ENCODE measurements around the gene DNAAF3. TPM values are rescaled to one million over a fixed set of nuclear protein-coding genes. Genes with fewer than 3 reads are reported as not detected.
A peak's percentile ranks its signal among the peaks of the same experiment; 100 is the strongest.

Gene DNAAF3
- total and polyA plus RNA-seq, 4 donors: 10.9 to 52.3 (median 13.7) TPM

GRCh38 chr19:55112246-55112776, 54.1 kb downstream of the DNAAF3 start:
- TF ChIP-seq, protein P1, sequence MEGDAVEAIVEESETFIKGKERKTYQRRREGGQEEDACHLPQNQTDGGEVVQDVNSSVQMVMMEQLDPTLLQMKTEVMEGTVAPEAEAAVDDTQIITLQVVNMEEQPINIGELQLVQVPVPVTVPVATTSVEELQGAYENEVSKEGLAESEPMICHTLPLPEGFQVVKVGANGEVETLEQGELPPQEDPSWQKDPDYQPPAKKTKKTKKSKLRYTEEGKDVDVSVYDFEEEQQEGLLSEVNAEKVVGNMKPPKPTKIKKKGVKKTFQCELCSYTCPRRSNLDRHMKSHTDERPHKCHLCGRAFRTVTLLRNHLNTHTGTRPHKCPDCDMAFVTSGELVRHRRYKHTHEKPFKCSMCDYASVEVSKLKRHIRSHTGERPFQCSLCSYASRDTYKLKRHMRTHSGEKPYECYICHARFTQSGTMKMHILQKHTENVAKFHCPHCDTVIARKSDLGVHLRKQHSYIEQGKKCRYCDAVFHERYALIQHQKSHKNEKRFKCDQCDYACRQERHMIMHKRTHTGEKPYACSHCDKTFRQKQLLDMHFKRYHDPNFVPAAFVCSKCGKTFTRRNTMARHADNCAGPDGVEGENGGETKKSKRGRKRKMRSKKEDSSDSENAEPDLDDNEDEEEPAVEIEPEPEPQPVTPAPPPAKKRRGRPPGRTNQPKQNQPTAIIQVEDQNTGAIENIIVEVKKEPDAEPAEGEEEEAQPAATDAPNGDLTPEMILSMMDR (IDR thresholded peaks at IDR 0.05; ENCODE audit: control extremely low read depth, extremely low read depth): no peak
- H3K4me1 ChIP-seq (ENCODE audit: control insufficient read depth in 5 of 5, insufficient read depth in 5 of 5, low read length in 5 of 5): peaks cover 10 to 25% (median 19%) of the 10 kb centered on the region in 5 donors

DNA sequence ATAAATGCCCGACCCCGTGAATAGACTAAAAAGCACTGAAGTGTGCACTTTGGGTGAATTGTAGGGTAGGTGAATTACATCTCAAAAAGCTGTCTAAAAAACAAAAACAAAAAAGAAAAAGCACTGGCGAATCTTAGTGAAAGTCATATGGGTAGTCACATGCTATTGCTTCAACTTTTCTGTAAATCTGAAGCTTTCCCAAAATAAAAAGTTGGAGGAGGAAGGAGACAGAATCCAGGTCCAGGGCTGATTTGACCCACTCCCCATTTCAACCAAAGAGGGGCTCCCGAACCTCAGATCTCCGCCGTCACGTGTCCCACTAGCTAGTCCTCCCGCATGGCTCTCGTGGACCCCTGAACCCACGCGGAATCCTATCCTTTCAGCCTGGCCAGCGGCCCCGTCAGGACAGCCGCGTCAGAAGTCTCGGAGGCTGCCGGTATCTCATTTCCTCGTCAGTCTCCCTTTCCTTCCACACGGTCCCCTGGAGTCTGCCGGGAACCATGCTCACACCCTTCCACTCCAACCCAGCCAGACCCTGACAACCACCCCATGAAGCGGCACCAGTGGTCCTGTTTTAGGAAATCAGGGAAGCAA, 55.1 kb downstream of the DNAAF3 start:
- Histone ChIP-seq H3K9ac (ENCODE audit: insufficient read depth in 1 of 2, low read length in 2 of 2) (no peak overlapping the region), H3K4me3 (no peak overlapping the region), H3K27me3 (ENCODE audit: control insufficient read depth in 3 of 3, insufficient read depth in 3 of 3, low read length in 2 of 3) (no peaks in the 10 kb centered on the region), H3K9me3 (ENCODE audit: control insufficient read depth in 4 of 4, insufficient read depth in 3 of 4, low read length in 3 of 4) (no peaks in the 10 kb centered on the region), H3K4me1 (ENCODE audit: control insufficient read depth in 5 of 5, insufficient read depth in 5 of 5, low read length in 5 of 5) (peaks cover 10 to 22% (median 19%) of the 10 kb centered on the region in 5 donors), H3K27ac (ENCODE audit: low read depth in 1 of 2, low read length in 1 of 2) (peak overlapping the region; percentile 0 to 4), H3K36me3 (ENCODE audit: control insufficient read depth in 4 of 4, insufficient read depth in 4 of 4, low read length in 4 of 4) (peaks cover 0 to 25% (median 5%) of the 10 kb centered on the region in 4 donors)
- DNase-seq (no peak), ATAC-seq (ENCODE audit: insufficient read depth, low FRiP score) (no peak)
- 82 to 91% methylated on average over 21 of the region's 21 CpGs for WGBS, 2 donors
- TF ChIP-seq, protein P1 (IDR thresholded peaks at IDR 0.05; ENCODE audit: control extremely low read depth, extremely low read depth): no peak

More at GRCh38 chr19:55112246-55112776, 54.1 kb downstream of the DNAAF3 start:
- no peaks in the 10 kb centered on the region for H3K9me3 ChIP-seq (ENCODE audit: control insufficient read depth in 4 of 4, insufficient read depth in 3 of 4, low read length in 3 of 4)
- H3K36me3 ChIP-seq (ENCODE audit: control insufficient read depth in 4 of 4, insufficient read depth in 4 of 4, low read length in 4 of 4): peaks cover 0 to 22% (median 5%) of the 10 kb centered on the region in 4 donors
- no peak overlapping the region for H3K4me3 ChIP-seq
- ATAC-seq (ENCODE audit: insufficient read depth, low FRiP score) (no peak), DNase-seq (no peak)
- WGBS, 2 donors: 93 to 98% methylated on average over 25 of the region's 25 CpGs
- peak overlapping the region; percentile 78 to 93 for H3K27ac ChIP-seq (ENCODE audit: low read depth in 1 of 2, low read length in 1 of 2)
- no peaks in the 10 kb centered on the region for H3K27me3 ChIP-seq (ENCODE audit: control insufficient read depth in 3 of 3, insufficient read depth in 3 of 3, low read length in 2 of 3)
- no peak overlapping the region for H3K9ac ChIP-seq (ENCODE audit: insufficient read depth in 1 of 2, low read length in 2 of 2)

- H3K27ac ChIP-seq (ENCODE audit: low read depth in 1 of 2, low read length in 1 of 2): no peak overlapping the region
- TF ChIP-seq, protein P1 (IDR thresholded peaks at IDR 0.05; ENCODE audit: control extremely low read depth, extremely low read depth): no peak
- H3K9me3 ChIP-seq (ENCODE audit: control insufficient read depth in 4 of 4, insufficient read depth in 3 of 4, low read length in 3 of 4): no peaks in the 10 kb centered on the region
- H3K27me3 ChIP-seq (ENCODE audit: control insufficient read depth in 3 of 3, insufficient read depth in 3 of 3, low read length in 2 of 3): no peaks in the 10 kb centered on the region
- no peak overlapping the region for H3K4me3 ChIP-seq
- DNase-seq: no peak
- 89 to 96% methylated on average over 20 of the region's 20 CpGs for WGBS, 2 donors
- H3K36me3 ChIP-seq (ENCODE audit: control insufficient read depth in 4 of 4, insufficient read depth in 4 of 4, low read length in 4 of 4): peaks cover 0 to 28% (median 5%) of the 10 kb centered on the region in 4 donors
- no peak overlapping the region for H3K9ac ChIP-seq (ENCODE audit: insufficient read depth in 1 of 2, low read length in 2 of 2)
- H3K4me1 ChIP-seq (ENCODE audit: control insufficient read depth in 5 of 5, insufficient read depth in 5 of 5, low read length in 5 of 5): peaks cover 2 to 14% (median 10%) of the 10 kb centered on the region in 5 donors
- no peak for ATAC-seq (ENCODE audit: insufficient read depth, low FRiP score)
Observed at GRCh38 chr19:55109527-55110291, 56.7 kb downstream of the DNAAF3 start.

Small RNA genes within 50 kb of the gene (small RNA-seq; reads per million reads assigned to genes)
- gene MIR7975 (ENCODE audit: low replicate concordance) (not detected), gene RF01210 (ENCODE audit: low replicate concordance) (not detected)

Other genes starting within 250 kb of the DNAAF3 start
- gene NLRP7, start 219.1 kb downstream of the DNAAF3 start, total RNA-seq: not detected
- under 1 TPM in 1 of 2 donors, not detected in 1; 0.06 TPM for gene NLRP7, start 219.1 kb downstream of the DNAAF3 start, polyA plus RNA-seq
- gene NLRP2, start 200.2 kb downstream of the DNAAF3 start, total RNA-seq: 10 to 100 TPM; 10.5 to 41.6 TPM
- 10 to 100 TPM in 1 of 2 donors, 1 to 10 TPM in 1; 7.7 to 13.5 TPM for gene NLRP2, start 200.2 kb downstream of the DNAAF3 start, polyA plus RNA-seq
- gene GP6, start 128.3 kb downstream of the DNAAF3 start, total RNA-seq: under 1 TPM; 0.28 to 0.52 TPM
- gene GP6, start 128.3 kb downstream of the DNAAF3 start, polyA plus RNA-seq: 1 to 10 TPM in 1 of 2 donors, under 1 TPM in 1; 0.28 to 1.5 TPM
- 10 to 100 TPM; 17.5 to 30.5 TPM for gene RDH13, start 103.5 kb downstream of the DNAAF3 start, total RNA-seq
- 10 to 100 TPM in 1 of 2 donors, 1 to 10 TPM in 1; 9.2 to 19.7 TPM for gene RDH13, start 103.5 kb downstream of the DNAAF3 start, polyA plus RNA-seq
- 10 to 100 TPM; 19.5 to 49.0 TPM for gene EPS8L1, start 90.7 kb downstream of the DNAAF3 start, total RNA-seq
- gene EPS8L1, start 90.7 kb downstream of the DNAAF3 start, polyA plus RNA-seq: 10 to 100 TPM; 24.6 to 61.8 TPM
- gene PPP1R12C, start 49.0 kb downstream of the DNAAF3 start, total RNA-seq: 100 to 1,000 TPM in 1 of 2 donors, 10 to 100 TPM in 1; 47.4 to 163 TPM
- gene PPP1R12C, start 49.0 kb downstream of the DNAAF3 start, polyA plus RNA-seq: 100 to 1,000 TPM; 108 to 114 TPM
- gene TNNT1, start 17.4 kb downstream of the DNAAF3 start, total RNA-seq: 1 to 10 TPM; 1.5 to 4.1 TPM
- gene TNNT1, start 17.4 kb downstream of the DNAAF3 start, polyA plus RNA-seq: 1 to 10 TPM; 1.2 to 5.2 TPM
- gene TNNI3, start 8.9 kb downstream of the DNAAF3 start, total RNA-seq: 1 to 10 TPM; 4.4 to 4.8 TPM
- gene TNNI3, start 8.9 kb downstream of the DNAAF3 start, polyA plus RNA-seq: 1 to 10 TPM; 1.2 to 2.2 TPM
- under 1 TPM; 0.06 to 0.40 TPM for gene SYT5, start 13.7 kb upstream of the DNAAF3 start, total RNA-seq
- gene SYT5, start 13.7 kb upstream of the DNAAF3 start, polyA plus RNA-seq: under 1 TPM in 1 of 2 donors, not detected in 1; 0.33 TPM
- gene PTPRH, start 42.9 kb upstream of the DNAAF3 start, total RNA-seq: 1 to 10 TPM in 1 of 2 donors, under 1 TPM in 1; 0.37 to 1.3 TPM
- gene PTPRH, start 42.9 kb upstream of the DNAAF3 start, polyA plus RNA-seq: under 1 TPM; 0.22 to 0.65 TPM
- 1 to 10 TPM; 1.8 to 4.7 TPM for gene TMEM86B, start 62.1 kb upstream of the DNAAF3 start, total RNA-seq
- 1 to 10 TPM; 3.9 to 5.3 TPM for gene TMEM86B, start 62.1 kb upstream of the DNAAF3 start, polyA plus RNA-seq
- 10 to 100 TPM; 37.3 to 86.3 TPM for gene PPP6R1, start 92.4 kb upstream of the DNAAF3 start, total RNA-seq
- gene PPP6R1, start 92.4 kb upstream of the DNAAF3 start, polyA plus RNA-seq: 10 to 100 TPM; 37.8 to 58.4 TPM
- gene HSPBP1, start 113.5 kb upstream of the DNAAF3 start, total RNA-seq: 10 to 100 TPM; 19.3 to 53.1 TPM
- 10 to 100 TPM; 50.2 to 62.2 TPM for gene HSPBP1, start 113.5 kb upstream of the DNAAF3 start, polyA plus RNA-seq
- gene BRSK1, start 117.4 kb upstream of the DNAAF3 start, total RNA-seq: 1 to 10 TPM; 2.1 to 6.4 TPM
- under 1 TPM; 0.53 to 0.94 TPM for gene BRSK1, start 117.4 kb upstream of the DNAAF3 start, polyA plus RNA-seq
- gene TMEM150B, start 158.7 kb upstream of the DNAAF3 start, total RNA-seq: 10 to 100 TPM in 1 of 2 donors, 1 to 10 TPM in 1; 2.3 to 20.6 TPM
- gene TMEM150B, start 158.7 kb upstream of the DNAAF3 start, polyA plus RNA-seq: 10 to 100 TPM; 13.4 to 23.0 TPM
- gene KMT5C, start 173.3 kb upstream of the DNAAF3 start, total RNA-seq: 10 to 100 TPM; 14.1 to 16.5 TPM
- gene KMT5C, start 173.3 kb upstream of the DNAAF3 start, polyA plus RNA-seq: 10 to 100 TPM in 1 of 2 donors, 1 to 10 TPM in 1; 6.7 to 10.9 TPM
- 1 to 10 TPM in 1 of 2 donors, not detected in 1; 1.4 TPM for gene COX6B2, start 188.1 kb upstream of the DNAAF3 start, total RNA-seq
- gene COX6B2, start 188.1 kb upstream of the DNAAF3 start, polyA plus RNA-seq: under 1 TPM; 0.16 to 0.50 TPM
- gene GARIN5B, start 196.6 kb upstream of the DNAAF3 start, total RNA-seq: under 1 TPM in 1 of 2 donors, not detected in 1; 0.09 TPM
- not detected for gene GARIN5B, start 196.6 kb upstream of the DNAAF3 start, polyA plus RNA-seq
- gene IL11, start 203.8 kb upstream of the DNAAF3 start, total RNA-seq: under 1 TPM in 1 of 2 donors, not detected in 1; 0.74 TPM
- under 1 TPM; 0.26 to 0.41 TPM for gene IL11, start 203.8 kb upstream of the DNAAF3 start, polyA plus RNA-seq
- gene TMEM190, start 210.2 kb upstream of the DNAAF3 start, total RNA-seq: 100 to 1,000 TPM in 1 of 2 donors, 10 to 100 TPM in 1; 14.3 to 106 TPM
- gene TMEM190, start 210.2 kb upstream of the DNAAF3 start, polyA plus RNA-seq: 10 to 100 TPM; 56.2 to 68.8 TPM
- 10 to 100 TPM in 1 of 2 donors, under 1 TPM in 1; 0.43 to 31.0 TPM for gene TMEM238, start 217.7 kb upstream of the DNAAF3 start, total RNA-seq
- gene TMEM238, start 217.7 kb upstream of the DNAAF3 start, polyA plus RNA-seq: under 1 TPM; 0.76 to 0.89 TPM
- gene RPL28, start 219.3 kb upstream of the DNAAF3 start, total RNA-seq: 1,000 to 10,000 TPM in 1 of 2 donors, 100 to 1,000 TPM in 1; 272 to 1,742 TPM
- 1,000 to 10,000 TPM; 1,460 to 3,086 TPM for gene RPL28, start 219.3 kb upstream of the DNAAF3 start, polyA plus RNA-seq
- 10 to 100 TPM; 22.8 to 25.6 TPM for gene UBE2S, start 241.2 kb upstream of the DNAAF3 start, total RNA-seq
- 10 to 100 TPM; 11.3 to 17.3 TPM for gene UBE2S, start 241.2 kb upstream of the DNAAF3 start, polyA plus RNA-seq